Heart right ventricle (tissue), 16 donors: Measurements from ENCODE around the gene C1orf167. TPM values are rescaled to one million over a fixed set of nuclear protein-coding genes. Genes with fewer than 3 reads are reported as not detected.

Experiments used
- ATAC-seq, 8 donors: fragments of 200-7000 bp; cut with Tn5 transposase; one replicate each; pipeline ENCODE4 v1.9.1; 2020; ENCODE audit warnings: mild to moderate bottlenecking in 8 of 8, moderate library complexity in 8 of 8, moderate number of reproducible peaks in 1 of 8
- DNase-seq, 2 donors: peaks; one replicate each; pipeline ENCODE4 v3.0.0-alpha.2; 2020
- H3K27ac ChIP-seq, 10 donors: fragments of 200-600 bp; sonication (generic) in 2 of 10; one replicate each; pipeline versions ENCODE4 v1.5.0 to v1.8.0; 2020 to 2022; ENCODE audit warnings: mild to moderate bottlenecking in 3 of 10
- H3K27me3 ChIP-seq, 7 donors: fragments of 200-600 bp; one replicate each; pipeline ENCODE4 v1.8.0; 2021 to 2022; ENCODE audit warnings: mild to moderate bottlenecking in 2 of 7
- H3K36me3 ChIP-seq, 9 donors: fragments of 200-600 bp; sonication (generic) in 1 of 9; one replicate each; pipeline versions ENCODE4 v1.5.0 to v1.8.0; 2020 to 2022; ENCODE audit warnings: mild to moderate bottlenecking in 2 of 9
- H3K4me1 ChIP-seq, 9 donors: fragments of 200-600 bp; sonication (generic) in 1 of 9; one replicate each; pipeline versions ENCODE4 v1.5.0 to v1.8.0; 2020 to 2022; ENCODE audit warnings: mild to moderate bottlenecking in 4 of 9
- H3K4me3 ChIP-seq, 10 donors: fragments of 200-600 bp; sonication (generic) in 2 of 10; one replicate each; pipeline versions ENCODE4 v1.5.0 to v1.8.0; 2020 to 2022; ENCODE audit warnings: mild to moderate bottlenecking in 7 of 10, moderate library complexity in 2 of 10
- H3K9me3 ChIP-seq, 11 donors: fragments of 200-600 bp in 10 of 11; sonication (generic) in 2 of 11; one replicate each; pipeline versions ENCODE4 v1.5.0 to v1.8.0; 2013 to 2022; ENCODE audit warnings: mild to moderate bottlenecking in 2 of 11, control low read depth in 1 of 11, moderate library complexity in 1 of 11
- CTCF ChIP-seq, 9 donors: fragments of 200-600 bp; sonication (generic) in 2 of 9; IDR thresholded peaks; one replicate each; pipeline versions ENCODE4 v1.5.0 to v1.8.0; 2021 to 2022; ENCODE audit warnings: antibody characterized with exemption in 9 of 9, mild to moderate bottlenecking in 5 of 9, moderate library complexity in 1 of 9
- WGBS, 2 donors: extraction: QIAGEN DNeasy Blood & Tissue Kit; methylation state at CpG; one replicate each; pipeline ENCODE4 v1.1.7; 2013; ENCODE audit warnings: inconsistent platforms in 1 of 2; 5-methylcytosine and 5-hydroxymethylcytosine counted together
- intact Hi-C, 10 donors: fragments of 100-400 bp; cut with DNase I; formaldehyde crosslinking; loops; one replicate each; pipeline versions ENCODE4 v1.11.1 to v1.14.2; 2022
- polyA plus RNA-seq, 2 donors: library from polyadenylated mRNA; stranded (reverse); fragments of 200-250 nt; gene quantifications; one replicate each; pipeline ENCODE4 v1.2.3, GENCODE V29; 2013
- total RNA-seq, 10 donors: library from RNA; stranded (reverse); fragmentation: NEBNext Ultra II Directional in 3 of 10; extraction: Animal tissue kit (Norgen Biotek cat#: 25700) in 3 of 10; gene quantifications; one replicate each; pipeline versions ENCODE4 v1.2.1 to v1.2.4, GENCODE V29; 2021 to 2023
- donor health status: Arrhythmogenic right ventricular cardiomyopathy.
- donor health status: ischemic (EF 13 %, LVEDD 7.1; RV severe dilation, severe dysfunction).
- donor health status: healthy with polysubstance abuse.
- donor health status: DM: no; HTN: yes; CAD: no.
- donor health status: DM: no; HTN: no; CAD: no.
- donor health status: ischemic (EF 25% LVEDD 6.9; RV normal size, moderate dysfunction).
- donor health status: ischemic (EF 25% LVEDD 5.7; RV mildly dilated, moderate dysfunction).
- donor health status: healthy.
- donor health status: DM: yes; HTN: yes; CAD: no.
- donor health status: Ischemic cardiomyopathy.
- donor health status: ischemic (EF 35%, LVEDD 5.7; RV mildly dilated, moderate dysfunction).
- donor health status: nonischemic (EF 11% LVEDD 7.7; RV severe dilation, severe dysfunction).
- donor health status: DM: yes; HTN: yes; CAD: no.
- donor health status: PGD.
- donor health status: ischemic (EF 29% LVEDD 5.4; RV normal size, mild dysfunction).
- donor health status: nonischemic (EF 23%, LVEDD 6.1; RV moderate dilation, normal function).

The C1orf167 gene
- total and polyA plus RNA-seq, 12 donors = 2.4 to 12.8 (median 5.7) TPM

GRCh38 chr1:11792106-11792505, 30.1 kb downstream of the C1orf167 start:
- Histone ChIP-seq H3K27ac (peak overlapping the region; percentile 92 to 99 (median 97)), H3K4me3 (no peak overlapping the region), H3K9me3 (no peaks in the 10 kb centered on the region), H3K36me3 (peaks cover 0 to 86% (median 34%) of the 10 kb centered on the region in 9 donors), H3K27me3 (no peaks in the 10 kb centered on the region), H3K4me1 (peaks cover 60 to 99% (median 85%) of the 10 kb centered on the region in 9 donors)
- intact Hi-C loops = loop anchor here in 1 of 10 donors (5.0 kb wide), 1 partner anchor 90 kb away; no protein-coding TSS in a partner anchor
- TF ChIP-seq CTCF (IDR thresholded peaks at IDR 0.05) = no peak
- DNase-seq (peak; percentile 64 to 66), ATAC-seq (peak in 6 of 8 donors; percentile 8 to 25 (median 17))
- WGBS, 2 donors = 49 to 66% methylated on average over 11 of the region's 11 CpGs

- H3K4me1 ChIP-seq = peaks cover 51 to 99% (median 81%) of the 10 kb centered on the region in 9 donors
- no peak overlapping the region for H3K4me3 ChIP-seq
- H3K27ac ChIP-seq = peak overlapping the region; percentile 92 to 99 (median 97)
- H3K9me3 ChIP-seq = no peaks in the 10 kb centered on the region
- H3K27me3 ChIP-seq = no peaks in the 10 kb centered on the region
- DNase-seq (no peak), ATAC-seq (no peak)
- TF ChIP-seq CTCF (IDR thresholded peaks at IDR 0.05) = no peak
- peaks cover 0 to 94% (median 34%) of the 10 kb centered on the region in 9 donors for H3K36me3 ChIP-seq
- WGBS, 2 donors = 92 to 94% methylated on average over 15 of the region's 15 CpGs
- intact Hi-C loops = loop anchor here in 1 of 10 donors (5.0 kb wide), 1 partner anchor 88 kb away; no protein-coding TSS in a partner anchor
Measured at GRCh38 chr1:11793819-11794218, 31.8 kb downstream of the C1orf167 start.

GRCh38 chr1:11794446-11795237, 32.6 kb downstream of the C1orf167 start:
- 79 to 87% methylated on average over 19 of the region's 19 CpGs for WGBS, 2 donors

More at GRCh38 chr1:11794446-11795237, 32.6 kb downstream of the C1orf167 start:
- Histone ChIP-seq H3K4me3 (no peak overlapping the region), H3K9me3 (no peaks in the 10 kb centered on the region), H3K27me3 (no peaks in the 10 kb centered on the region), H3K4me1 (peaks cover 47 to 97% (median 77%) of the 10 kb centered on the region in 9 donors), H3K36me3 (peaks cover 0 to 96% (median 39%) of the 10 kb centered on the region in 9 donors), H3K27ac (peak overlapping the region; percentile 70 to 99 (median 96))
- no peak for DNase-seq
- intact Hi-C loops = loop anchor here in 1 of 10 donors (5.0 kb wide), 1 partner anchor 88 kb away; no protein-coding TSS in a partner anchor
- no peak for ATAC-seq
- TF ChIP-seq CTCF (IDR thresholded peaks at IDR 0.05) = no peak
